Activated CD8-positive, alpha-beta memory T cell treated with anti-CD3 and anti-CD28 coated beads for 4 hours (primary cell): Measurements from ENCODE around the gene LYPD6B.

Experiments
- DNase-seq, 2 donors: peaks; one replicate each; pipeline ENCODE4 v3.0.0-alpha.2; 2020; ENCODE audit warnings: low read depth in 2 of 2

Gene LYPD6B

DNA sequence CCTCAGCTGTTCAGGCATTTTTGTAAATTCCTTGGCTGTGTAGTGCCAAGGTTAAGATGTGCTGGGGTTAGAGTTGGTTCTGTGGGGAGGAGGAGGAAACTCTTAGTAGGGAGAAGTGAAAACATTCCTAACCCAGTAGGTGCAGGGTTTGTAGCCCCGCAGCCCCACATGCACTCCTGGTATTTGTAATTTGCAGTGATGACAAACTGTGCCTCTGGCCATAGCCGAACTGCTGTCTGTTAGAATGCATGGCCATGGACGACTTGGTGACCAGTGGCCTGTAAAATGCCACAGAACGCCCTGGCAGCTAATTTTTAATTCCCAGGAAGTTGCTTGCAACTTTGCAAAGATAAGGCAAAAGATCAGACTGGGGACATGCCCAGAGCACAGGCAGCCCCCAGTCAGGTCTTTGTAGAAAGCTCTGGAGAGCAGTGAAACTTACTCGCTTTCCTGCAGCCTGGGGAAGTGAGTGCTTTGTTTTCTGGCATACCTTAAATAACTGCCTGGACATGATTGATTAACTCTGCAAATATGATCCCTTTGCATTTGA is 38.4 kb downstream of the LYPD6B start:
- DNase-seq, result no peak

DNA sequence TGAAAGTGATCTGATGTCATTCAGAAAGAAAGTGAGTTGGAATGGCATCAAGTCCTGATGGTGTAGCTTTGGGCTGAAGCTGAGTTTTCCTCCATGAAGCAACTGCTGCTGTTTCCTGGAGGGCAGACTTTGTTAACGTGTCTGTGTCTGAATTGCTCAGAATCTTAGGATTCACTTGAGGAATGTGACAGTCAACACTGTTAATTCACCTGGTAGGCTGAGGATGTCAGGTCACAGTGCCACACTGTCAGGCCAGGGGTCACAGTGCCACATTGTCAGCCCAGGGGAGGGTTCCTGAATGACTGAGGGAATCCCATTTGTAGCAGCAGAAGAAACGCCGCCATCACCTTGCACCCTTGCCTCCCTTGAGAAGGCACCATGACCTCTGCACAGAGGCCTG is 39.4 kb downstream of the LYPD6B start:
- no peak for DNase-seq

DNA sequence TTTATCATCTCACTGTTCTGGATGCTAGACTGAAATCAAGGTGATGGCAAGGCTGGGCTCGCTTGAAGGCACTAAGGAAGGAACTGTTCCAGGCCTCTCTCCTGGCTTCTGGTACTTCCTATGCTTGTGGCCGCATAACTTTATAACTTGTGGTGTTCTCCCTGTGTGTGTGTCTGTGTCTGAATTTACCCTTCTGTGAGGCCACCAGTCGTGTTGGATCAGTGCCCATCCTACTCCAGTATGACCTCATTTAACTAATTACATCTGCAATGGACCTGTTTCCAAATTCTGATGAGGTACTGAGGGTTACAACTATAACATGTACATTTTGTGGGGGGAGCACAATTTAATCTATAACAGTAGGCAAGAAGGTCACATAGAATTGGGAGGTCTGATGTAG is 41.6 kb downstream of the LYPD6B start:
- DNase-seq, result no peak

DNA sequence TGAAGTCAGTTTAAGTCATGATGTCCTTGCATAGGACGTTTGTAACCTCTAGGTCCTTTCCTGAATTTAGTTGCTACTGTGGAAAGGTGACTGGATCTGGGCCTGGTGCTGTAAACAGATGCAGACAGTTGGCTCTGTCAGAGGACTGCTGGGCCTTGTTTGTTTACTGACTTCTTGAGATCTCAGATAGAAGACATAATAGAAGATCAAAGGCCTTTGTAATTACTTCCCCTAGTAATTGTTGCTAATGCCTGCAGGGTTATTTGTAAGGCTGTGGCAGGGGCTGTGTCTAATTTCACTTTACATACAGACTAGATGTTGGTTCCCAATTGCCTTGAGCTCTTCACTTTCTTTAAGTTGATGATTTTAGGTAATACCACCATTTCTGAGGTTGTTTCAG is 42.5 kb downstream of the LYPD6B start:
- DNase-seq, result no peak

DNA sequence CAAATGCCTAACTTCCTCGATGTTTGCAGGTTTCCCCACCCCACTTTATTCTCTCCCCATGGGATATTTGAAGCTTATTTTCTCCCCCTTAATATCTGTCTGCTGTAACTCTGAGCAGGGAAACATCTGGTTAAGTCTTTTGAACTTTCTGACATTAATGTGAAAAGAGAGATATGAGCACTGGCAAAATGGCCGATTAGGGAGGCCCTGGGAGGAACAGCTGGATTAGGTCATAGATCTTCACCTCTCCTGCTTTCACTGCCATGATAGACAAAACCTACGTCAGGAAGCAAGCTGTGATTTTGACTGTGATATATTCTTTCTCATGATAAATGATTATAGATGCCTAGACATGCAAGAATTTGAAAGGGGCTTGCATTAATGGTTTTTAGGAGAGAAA is 43.6 kb downstream of the LYPD6B start:
- no peak for DNase-seq

DNA sequence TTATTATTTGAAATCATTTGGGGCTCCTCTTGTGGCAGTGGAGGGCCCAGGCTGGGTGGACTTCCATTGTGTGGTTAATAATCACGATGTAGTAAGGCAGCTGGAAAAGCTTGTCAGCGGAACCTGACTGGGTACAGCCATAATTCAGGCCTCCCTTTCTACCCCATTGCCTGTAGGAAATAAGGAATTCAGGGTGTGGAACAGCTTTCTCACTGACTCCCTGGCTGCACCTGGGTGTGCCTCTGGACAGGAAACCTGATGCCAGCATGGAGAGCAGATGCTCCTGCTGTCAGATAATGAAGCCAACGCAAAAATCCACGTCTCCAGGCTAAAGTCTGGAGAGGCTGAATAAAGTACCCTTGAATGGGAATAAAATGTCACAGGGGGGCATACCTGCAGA is 44.2 kb downstream of the LYPD6B start:
- DNase-seq, result no peak

DNA sequence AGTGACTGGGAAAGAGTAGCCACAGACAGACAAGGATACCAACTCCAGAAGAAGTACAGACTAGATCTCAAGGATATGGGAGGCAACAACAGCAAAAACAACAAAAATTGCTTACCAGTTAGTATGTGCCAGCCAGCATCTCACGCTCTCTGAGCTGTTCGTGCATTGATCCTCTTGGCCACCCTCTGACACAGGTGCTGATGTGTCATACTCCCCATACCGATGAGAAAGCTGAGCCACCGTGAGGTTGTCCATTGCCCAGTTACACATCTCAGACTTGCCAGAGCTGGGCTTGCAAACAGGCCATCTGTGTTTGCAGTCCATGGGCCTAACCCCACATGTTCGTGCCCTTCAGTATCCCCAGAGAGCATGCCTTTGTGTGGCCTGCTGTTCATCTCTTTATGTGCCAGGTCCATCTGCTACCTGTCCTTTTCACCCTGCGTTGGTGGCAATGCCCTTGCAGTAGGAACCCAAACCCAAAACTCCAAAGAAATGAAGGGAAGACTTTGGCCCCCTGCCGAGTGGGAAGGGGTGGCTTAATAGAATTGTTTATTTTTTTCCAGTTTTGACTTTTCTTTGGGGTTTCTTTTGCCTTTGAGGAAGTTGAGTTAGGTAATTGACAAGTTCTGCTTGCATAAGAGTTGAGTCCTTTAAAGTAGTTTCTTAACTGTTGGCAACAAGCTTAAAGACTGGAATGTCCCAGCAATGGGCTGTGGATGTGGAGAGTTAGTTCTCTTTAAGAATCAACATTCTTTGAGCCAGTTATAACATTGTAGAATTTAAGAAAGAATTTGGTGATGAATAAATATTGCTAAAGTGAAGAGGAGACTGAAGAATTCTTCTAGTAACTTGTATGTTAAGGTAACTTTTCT is 46.7 kb downstream of the LYPD6B start:
- no peak for DNase-seq

DNA sequence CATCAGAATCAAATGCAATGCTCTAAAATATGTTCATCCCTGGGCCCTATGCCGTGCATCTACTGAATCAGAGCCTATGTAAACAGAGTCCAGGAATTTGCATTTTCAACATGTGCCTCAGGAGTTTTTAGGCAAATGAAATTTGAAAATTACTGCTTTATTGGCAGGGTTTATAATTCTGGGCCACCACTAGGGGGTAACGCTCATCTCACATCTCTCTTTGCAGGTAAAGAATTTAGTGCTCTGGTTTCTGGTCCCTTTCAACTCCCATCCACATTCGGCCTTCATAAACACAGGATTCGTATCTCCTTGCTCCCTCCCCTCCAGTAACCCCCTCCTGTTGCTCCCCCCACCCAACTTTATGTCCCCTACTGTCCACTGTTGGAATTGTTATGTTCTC is 49.3 kb downstream of the LYPD6B start:
- no peak for DNase-seq

DNA sequence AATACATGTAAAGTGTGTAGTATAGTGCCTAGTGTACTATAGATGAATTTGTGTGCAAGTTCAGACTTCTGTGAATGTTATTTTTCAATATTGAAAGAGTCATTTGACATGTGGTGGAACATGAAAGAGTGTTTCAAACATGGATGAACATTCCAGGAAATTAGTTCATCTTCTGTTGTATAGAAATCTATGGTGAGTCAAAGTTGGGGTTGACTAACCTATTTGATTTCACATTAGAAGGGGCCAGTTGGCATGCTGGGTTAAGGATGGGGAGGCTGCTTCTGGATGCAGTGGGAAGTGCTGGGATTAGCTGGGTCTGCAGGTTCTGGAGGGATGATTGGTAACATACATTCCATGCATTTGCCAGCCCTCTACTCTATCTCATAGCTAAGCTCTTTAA is 50.6 kb downstream of the LYPD6B start:
- no peak for DNase-seq

DNA sequence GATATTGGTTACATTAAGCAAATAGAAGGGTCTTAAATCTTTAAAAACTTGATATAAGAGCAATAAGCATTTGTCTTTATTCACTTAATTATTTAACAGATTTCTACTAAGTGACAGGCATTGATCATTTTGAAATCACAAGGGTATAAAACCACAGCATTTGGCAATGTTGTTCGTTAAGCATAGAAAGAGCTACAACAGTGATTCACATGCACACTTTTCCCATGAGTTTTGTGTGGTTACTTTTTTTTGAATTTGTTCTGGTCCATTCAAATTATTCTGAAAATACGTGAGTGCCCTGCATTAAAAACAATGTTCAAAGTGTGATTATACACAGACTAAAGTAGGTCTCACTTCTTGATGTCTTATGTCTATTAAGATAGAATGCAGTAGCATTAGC is 52.2 kb downstream of the LYPD6B start:
- no peak for DNase-seq

DNA sequence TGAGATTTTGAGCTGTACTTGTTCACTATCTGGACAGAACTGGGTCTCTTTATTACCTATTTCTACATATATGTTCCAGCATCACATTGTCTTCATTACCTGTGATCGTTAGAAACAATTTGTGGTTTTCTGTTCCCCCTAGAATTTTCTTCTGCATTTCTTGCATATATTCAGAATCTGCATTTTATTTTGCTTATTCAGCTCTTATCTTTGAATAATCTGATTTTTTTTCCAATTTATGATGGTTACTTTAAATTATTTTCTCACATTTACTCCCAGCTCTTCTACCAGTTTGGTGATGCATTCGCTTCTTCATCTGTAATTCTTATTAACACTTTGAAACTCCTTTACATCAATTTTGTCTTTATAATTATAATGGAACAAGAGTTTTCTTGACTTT is 55.1 kb downstream of the LYPD6B start:
- no peak for DNase-seq

DNA sequence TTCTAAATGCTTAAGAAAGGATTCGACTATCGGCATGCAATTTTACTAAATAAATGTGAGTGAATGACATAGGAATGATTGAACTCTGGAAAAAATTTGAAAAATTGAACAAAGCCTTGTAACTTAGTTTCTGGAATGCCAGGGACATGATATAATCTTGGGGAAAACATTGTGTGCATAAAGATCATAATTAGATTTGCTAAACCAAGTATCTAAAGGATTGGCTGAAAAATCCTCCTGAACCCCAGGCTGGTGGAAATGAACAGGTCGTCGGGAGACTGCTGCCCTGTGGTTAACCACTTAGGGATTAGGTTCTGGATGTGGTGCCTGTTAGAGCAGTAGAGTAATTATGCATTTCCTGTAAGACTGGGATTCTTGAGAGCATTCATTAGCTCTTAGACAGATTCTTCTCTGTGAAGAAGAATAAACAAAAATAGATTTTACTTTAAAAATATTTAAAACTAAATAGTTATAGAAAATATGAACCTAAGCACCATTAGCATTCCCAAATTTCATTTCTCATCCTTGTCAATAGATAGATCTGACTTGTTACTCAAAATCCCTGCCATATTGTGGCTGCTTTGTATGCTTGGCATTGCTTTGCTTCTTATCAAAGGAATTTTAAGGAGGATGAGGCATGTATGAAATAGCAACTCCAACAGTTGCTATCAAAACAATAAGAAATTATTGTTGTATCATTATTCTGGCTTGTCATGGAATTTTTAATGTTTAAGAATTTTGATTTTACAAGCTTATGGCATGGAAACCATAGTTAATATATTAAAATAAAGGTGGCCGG is 55.9 kb downstream of the LYPD6B start:
- no peak for DNase-seq

DNA sequence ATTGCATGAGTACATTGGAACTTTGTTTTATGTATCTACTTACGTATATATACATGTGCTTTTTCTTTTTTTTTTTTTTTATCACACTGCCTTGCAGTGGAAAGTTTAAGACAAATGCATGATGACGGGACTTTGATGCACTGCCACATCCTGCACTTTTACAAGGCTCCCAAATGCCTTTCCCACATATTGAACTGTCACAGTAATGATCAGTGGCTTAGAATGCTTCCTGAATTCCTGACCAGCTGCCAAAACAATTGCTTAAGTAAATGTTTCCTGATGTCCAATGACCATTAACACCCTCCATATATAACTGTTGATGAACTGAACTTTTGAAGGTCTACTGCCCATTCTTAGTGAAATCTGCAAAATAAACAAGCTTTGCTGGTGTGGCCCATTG is 60.2 kb downstream of the LYPD6B start:
- no peak for DNase-seq

DNA sequence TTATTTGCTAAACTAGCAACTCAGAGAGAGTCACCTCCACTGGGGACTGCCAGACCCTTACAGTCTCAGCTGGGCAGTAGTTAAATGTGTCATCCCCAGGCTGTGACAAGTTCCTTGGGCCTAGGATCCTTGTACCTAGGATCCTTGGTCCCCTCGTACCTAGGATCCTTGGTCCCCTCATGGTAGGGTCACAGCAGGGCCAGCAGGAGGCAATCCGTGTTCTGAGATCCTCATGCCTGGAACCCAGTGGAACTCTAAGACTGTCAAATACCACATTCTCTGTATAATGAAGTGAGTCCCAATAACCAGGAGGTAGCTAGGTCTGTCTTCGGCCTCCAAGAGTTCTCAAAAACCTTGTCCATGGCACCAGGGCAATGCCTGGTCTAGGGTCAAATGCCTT is 60.8 kb downstream of the LYPD6B start:
- no peak for DNase-seq

DNA sequence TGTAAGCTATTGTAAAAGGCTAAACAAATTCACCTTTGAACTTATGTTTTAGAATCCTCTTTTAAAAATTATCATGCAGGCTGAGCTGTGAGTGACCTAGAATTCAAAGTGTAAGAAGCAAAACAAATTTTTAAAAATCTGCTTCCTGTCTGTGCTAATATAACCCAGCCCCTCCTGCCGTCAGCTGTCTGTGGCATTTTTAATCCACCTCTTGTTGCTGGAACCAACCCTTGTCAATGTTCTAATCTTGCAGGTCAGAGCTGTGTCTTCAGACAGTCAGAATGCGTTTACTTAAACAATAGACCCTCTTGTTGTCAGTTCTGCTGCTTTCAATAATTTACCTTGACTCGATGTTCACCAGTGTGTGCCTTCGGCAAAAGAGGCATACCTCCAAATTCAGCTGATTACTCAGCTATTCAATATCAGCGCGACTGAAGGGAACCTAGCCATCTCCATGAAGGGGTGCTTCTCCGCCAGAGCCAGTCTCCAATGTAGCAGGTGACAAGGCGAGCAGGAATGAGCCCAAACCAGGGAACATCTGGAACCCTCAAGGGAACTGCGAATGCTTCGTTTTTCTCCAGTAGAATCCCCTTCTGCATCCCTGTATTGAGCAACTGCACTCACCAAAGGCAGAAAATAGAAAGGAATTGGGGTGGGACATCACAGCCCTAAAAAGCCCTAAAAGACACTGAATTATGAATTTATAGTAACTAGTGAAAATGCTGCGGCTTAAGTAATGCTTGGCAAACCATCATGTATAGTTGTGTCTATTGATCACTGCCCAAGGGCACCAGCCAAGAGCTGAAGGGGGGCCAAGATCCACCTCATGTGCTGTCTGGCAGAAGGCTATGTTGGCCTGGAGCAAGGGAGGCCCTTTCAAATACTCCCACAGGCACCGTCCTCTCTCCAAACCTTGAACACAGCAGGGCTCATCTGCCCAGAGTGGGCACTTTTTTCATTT is 62.5 kb downstream of the LYPD6B start:
- DNase-seq, result no peak

DNA sequence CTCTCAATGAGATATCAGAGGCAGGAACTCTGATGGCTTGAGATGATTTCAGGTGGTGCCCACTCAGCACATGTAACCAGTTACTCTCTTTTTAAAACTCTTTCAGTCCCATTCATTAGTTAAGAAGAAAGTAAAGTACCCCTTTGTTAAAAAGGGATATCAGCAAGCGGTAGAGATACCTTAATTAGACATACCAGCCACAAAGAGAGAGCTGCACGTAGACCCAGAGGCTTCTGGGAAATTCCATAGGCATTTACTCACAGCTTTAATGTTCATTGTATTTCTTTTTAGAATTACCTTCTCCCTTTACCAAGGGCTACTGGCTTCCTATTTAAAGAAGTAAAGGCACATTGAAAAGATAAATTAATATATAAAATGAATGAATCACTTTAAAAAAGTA is 63.3 kb downstream of the LYPD6B start:
- DNase-seq, result no peak

DNA sequence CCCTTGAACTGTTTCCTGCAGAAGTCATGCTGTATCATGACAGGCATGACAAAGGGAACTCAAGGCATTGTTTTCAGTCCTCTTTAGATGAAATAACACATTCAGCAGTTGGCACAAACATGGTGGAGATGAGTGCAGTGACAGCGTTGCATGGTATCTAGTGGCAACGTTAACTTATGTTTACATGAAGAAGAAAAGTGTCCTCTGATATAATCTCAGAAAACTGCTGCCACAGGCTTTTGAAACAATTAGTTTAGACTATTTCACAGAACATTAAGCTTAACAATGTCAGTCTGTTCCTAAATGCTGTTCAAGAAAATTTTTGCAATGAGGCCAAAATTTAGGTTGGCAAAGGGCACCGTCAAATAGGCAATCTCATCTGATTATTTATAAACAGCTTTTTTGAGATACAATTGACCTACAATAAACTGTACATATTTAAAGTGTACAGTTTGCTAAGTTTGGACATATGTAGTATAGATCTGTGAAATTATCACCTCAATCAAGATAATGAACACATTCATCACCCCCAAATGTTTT is 64.7 kb downstream of the LYPD6B start:
- no peak for DNase-seq

DNA sequence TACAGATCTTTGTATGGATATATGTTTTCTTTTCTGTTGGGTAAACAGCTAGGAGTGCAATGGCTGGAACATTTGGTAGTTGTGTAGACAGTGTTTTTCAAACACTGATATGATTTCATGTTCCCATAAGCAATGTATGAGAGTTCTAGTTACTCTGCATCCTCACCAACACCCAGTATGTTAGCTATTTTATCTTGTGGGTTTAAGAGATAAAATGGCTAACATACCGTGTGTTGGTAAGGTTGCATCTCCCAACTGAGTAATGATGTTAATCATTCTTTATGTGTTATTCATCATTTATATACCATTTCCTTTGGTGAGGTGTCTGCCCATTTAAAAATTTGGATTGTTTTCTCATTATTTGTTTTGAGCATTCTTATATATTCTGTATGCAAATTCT is 65.7 kb downstream of the LYPD6B start:
- no peak for DNase-seq

DNA sequence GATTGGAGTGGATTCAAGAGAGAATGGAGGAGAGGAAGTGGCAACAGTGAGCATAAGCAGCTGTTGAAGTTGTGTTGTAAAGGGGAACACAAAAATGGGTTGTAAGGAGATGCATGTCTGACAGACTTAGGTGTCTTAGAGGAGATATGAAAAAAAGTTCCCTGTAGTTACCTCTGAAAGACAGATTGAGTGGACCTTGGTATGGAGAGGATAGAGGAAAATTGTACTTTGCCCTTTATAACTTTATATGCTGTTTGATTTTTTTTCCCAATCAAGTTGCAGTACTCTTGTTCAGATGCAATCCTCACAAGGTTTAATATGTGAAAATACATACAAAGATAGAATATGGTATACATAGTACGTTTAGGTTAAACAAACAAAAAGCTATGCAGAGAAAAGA is 73.6 kb downstream of the LYPD6B start:
- DNase-seq, result no peak

DNA sequence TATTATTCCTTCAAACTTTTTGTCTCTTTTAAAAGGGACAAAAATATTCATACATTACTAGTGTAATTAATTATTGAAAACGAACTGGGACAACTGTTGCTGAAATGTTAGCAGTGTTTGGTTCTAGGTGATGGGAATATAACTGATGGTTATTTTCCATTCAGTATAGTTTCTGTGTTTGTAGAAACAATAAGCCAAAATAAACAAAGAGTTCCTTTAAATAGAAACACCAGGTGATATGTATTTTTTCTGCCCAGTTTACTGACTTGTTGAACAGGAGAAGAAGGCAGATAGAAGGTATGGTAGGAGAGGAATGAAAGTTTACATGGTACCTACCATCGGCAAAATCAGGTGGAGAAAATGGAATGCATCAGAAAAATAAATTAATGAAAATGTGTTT is 74.2 kb downstream of the LYPD6B start:
- no peak for DNase-seq

DNA sequence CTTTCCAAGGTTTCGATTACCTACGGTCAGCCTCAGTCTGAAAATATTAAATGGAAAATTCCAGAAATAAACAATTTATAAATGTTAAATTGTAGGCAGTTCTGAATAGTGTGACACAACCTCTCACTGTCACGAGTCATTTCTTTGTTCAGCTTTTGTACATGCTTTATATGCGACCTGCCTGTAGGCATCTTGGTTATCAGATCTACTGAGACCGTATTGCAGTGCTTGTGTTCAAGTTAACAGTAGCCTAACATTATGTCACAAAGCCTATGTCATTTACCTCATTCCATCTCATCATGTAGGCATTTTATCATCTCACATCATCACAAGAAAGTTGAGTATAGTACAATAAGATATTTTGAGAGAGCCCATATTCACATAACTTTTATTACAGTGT is 77.3 kb downstream of the LYPD6B start:
- no peak for DNase-seq

DNA sequence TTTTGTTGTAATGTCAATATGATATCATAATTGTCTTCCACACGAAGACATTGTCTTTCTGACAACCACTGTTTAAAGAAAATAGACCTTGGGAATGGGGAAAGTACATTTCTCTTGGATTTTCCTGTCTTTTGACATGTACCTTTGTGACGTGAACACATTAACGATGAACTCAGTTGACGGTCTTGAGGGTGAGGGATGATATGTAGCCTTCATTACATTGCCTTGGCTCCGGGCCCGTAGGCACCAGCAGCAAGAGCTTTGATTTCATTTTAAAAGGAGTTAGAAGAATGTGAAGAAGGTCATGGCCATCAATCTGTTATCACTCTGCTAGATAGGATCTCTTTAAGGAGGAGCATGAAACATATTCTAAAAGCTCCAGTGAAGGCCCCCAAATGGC is 80.9 kb downstream of the LYPD6B start:
- no peak for DNase-seq
